NCI-H1048 (cell line): ENCODE data around the gene SAMSN1.

Source experiments
- DNase-seq: peaks from one replicate; lab custom pipeline; 2025; lab: John Stamatoyannopoulos, UW

Gene SAMSN1

DNA sequence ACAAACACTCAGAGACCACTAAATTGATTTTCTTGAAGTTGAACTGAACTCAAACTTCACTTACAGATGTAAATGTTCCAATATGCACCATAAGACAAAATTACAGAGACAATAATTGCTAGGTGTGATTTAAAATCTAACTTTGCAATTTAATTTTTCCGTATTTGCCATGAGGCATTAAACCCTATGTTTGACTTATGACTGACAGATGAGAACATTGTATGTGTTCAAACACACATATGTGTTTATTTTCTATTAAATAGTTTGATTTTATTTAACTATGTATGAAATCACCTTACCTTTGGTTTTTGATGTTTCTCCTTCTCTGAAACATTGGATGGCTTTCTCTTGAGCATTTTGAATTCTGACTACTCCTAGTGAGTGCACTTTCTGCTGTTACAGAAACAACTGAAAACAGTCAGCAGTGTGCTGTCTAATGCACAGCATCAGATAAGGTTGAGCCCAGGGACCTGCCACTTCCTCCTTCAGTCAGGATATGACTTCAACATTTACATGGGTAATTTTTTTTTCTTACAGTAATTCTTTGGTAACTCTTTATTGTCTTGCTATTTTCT is at the start of gene SAMSN1:
Gene SAMSN1, minus strand, starts transcription at position 410 of the 575 bp plus-strand sequence. Its CDS starts 54 bp downstream, at position 356.
- DNase-seq = no peak

DNA sequence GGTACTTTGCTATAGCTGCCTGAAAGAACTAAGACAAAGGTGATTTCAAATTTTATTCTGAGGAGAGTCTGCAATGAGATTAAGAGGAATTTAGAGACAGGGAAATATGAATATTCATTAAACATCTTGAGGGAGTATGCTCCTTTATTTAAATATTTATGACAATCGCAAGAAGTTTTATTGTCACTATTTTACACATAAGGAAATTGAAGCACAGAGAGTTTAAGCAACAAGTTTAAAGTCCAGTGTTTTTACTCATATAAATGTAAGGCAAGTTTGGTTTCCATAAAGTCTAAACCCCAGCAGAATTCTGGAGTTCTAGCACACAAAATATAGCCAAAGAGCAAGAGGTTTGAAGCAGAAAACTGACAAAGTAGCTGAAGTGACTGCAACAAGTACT is 49.3 kb upstream of the SAMSN1 start:
- DNase-seq = no peak

DNA sequence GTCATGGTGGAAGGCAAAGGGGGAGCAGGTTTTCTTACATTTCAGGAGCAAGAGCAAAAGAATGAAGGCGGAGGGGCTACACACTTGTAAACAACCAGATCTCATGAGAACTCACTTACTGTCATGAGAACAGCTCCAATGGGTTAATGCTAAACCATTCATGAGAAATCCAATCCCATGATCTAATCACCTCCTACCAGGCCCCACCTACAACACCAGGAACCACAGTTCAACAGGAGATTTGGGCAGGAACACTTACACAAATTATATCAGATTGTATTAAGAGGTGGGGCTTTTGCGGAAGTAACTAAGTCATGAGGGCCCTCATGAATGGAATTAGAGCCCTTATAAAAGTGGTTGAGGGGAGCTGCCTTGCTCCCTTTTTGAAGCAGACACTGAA is 48.9 kb upstream of the SAMSN1 start:
- no peak for DNase-seq

GRCh38 chr21:14593230-14593629 is 47.1 kb upstream of the SAMSN1 start:
- DNase-seq = no peak

DNA sequence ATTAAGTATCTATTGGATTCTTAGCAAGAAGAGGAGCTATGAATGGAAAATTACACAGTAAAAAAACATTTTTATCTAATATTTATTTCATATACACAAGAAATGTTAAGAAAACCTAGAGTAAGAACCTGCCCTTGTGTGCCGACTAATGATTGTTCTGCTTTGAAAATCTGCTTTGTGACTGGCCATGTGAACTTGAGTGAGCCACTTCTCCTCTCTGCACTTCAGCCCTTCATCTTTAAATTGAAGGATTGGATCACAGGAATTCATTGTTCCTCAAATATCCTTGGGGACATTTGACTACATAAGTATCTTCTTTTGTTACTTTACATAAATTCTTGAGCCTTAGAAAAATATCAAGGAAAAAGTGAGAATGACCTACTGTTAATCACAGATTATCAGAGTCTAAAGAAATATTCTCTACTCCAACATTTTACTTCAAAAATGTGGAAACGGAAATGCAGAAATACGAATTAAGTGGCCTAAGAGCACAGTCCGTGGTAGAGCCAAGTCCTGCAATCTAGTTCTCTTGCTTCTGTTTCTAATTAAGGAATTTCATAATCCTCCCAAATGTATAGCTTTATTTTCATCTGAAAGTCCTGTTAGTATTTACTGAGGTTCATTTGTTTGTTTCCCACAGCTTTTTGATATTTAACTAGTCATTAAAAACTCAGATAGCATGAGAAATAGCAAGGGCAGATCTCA is 46.3 kb upstream of the SAMSN1 start:
- no peak for DNase-seq

DNA sequence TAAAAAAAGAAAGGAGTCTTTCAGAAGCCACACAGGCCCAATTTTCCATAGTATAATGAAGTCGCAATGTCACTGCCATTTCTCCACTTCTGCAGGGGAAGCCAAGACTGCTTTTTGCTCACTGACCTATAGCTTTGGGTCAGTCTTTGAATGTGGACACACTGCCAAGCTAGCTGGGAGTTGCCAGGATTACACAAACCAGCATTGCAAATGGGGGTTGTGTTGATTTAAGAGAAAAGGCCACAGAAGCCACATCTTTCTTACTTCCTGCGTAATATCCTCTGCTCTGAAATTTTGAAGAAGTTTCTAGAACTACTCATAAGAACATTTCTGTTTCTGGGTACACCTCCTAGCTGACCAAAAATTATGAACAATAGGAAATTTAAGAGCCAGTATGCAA is 45.8 kb upstream of the SAMSN1 start:
- no peak for DNase-seq

DNA sequence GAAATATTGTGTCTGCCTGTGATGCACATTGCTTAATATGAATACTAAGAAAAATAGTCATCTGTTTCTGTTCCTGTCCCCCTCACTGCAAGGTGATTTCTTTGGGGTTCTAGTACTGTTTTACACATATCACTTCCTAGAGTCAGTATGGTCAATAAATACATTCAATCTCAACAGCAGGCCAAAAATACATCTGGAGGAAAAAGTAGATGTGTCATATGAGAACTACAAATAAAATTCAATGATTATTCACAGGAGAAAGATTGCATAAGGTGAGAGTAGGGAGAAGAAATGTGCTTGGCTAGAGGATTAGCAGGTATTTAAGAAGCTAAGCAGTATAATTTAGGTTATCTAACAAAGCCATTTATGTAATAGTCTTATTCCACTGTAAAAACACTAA is 45.3 kb upstream of the SAMSN1 start:
- no peak for DNase-seq

DNA sequence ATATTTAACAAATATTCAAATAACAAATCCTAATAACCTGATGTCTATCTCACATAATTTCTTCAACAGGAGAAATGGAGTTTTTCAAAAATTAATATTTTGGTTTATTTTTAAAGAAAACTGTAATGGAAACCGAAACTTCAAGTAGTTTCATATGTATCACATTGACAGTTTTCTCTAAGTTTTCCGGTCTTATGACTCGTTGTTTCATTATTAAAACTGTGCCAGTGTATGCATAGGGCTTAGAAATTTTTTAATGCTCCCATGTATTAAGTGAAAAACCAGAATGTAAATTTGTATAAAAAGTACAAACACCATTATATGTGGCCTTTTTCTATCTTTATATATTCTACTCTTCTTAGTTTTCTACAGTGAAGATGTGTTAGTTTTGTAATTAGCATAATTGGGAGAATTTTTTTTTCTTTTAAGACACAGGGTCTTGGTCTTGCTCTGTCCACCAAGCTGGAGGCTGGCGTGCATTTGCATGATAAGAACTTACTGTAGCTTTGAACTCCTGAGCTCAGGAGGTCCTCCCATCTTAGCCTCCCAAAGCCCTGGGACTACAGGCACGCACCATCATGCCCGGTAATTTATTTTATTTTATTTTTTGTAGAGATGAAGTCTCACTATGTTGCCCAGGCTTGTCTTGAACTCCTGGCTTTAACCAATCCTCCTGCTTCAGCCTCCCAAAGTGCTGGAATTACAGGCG is 43.9 kb upstream of the SAMSN1 start:
- no peak for DNase-seq

- no peak for DNase-seq
These were observed 41.2 kb upstream of the SAMSN1 start for GRCh38 chr21:14587266-14587665.

GRCh38 chr21:14585122-14585521 is 39.0 kb upstream of the SAMSN1 start:
- no peak for DNase-seq

- DNase-seq = no peak
These were observed 38.4 kb upstream of the SAMSN1 start for GRCh38 chr21:14584357-14585095.

DNA sequence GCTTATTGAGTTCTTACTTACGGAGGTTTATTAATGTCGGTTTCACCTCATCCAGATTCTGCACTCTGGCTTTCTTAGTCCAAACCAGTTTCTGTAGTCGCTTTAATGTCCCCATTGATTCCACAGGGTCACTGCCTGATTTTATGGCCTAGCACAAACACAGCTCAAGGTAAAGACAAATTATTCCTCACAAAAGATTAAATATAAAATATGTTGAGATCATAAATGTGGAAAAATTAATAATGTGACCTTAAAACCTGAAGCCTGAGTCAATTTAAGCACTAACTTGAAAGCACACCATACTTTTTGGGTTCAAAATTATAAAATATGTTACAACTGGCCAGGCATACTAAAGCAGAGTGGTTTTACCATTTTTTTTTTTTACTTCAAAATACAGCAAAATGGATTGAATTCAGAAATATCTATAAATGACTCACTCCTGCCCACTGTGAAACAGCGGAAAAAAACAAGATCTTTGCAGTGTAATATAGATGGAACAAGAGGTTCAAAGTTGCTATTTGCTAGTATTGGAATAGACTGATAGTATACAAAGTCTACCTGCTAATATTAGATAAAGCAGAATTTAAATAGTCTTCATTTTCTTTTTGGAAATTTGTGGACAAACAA is 37.6 kb upstream of the SAMSN1 start:
- no peak for DNase-seq

DNA sequence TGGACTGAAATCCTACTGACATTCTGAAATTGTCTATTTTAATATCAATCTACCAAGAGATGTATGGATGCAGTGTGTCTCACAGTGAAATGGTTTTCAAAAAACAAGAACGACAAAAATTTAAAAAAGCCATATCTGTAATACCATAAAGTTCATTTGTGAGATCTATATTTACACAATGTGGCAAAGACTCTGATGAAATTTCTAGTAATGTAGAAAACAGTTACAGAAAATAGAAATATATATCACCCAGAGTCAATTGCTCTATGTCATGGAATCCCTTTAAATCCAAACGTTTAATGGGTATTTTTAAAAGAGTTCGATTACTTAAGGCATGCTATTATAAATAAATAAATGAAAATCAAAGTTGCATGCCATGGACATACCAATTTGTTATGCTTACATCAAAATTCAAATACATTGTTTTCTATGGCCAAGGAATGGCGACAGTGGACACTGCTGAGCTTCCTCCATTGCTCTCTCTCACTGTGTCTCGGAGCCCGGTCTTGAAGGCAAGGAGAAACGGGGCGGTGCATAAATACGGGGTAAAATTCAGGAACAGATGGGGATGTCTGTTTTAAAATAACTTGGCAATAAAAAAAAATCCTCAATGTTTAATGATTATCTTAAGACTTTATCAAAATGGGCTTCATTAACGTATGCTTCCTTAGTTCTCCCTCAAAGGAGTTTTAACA is 37.0 kb upstream of the SAMSN1 start:
- DNase-seq = no peak

DNA sequence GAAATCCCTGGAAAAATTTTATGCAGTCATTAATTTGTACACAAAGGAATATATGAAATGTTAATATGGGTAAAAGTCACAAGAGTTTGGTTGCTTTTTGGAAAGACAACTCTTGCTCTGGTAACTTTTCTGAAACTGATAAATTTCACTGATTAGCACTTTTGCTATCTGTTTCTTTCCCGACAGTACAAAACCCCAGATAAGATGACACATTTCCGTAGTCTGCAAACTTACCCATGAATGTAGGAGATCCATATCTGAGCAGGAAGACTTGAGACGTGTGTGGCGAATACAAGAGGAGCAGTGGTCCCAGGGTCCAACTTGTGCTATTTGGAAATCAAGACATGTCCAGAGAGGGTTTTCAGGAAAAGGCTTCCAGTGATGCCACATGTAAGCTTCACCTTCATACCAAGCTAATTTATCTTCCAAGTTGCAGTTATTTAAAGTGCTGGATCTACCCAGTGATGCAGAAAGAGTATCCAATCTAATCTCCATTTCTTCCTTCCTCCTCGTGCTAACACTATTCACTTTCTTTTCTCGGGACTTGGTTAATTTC is 35.9 kb upstream of the SAMSN1 start:
- no peak for DNase-seq

GRCh38 chr21:14573244-14573643 is 27.1 kb upstream of the SAMSN1 start:
- no peak for DNase-seq

GRCh38 chr21:14572204-14572780 is 26.2 kb upstream of the SAMSN1 start:
- no peak for DNase-seq

- no peak for DNase-seq
These were observed 23.8 kb upstream of the SAMSN1 start for GRCh38 chr21:14569868-14570267.

DNA sequence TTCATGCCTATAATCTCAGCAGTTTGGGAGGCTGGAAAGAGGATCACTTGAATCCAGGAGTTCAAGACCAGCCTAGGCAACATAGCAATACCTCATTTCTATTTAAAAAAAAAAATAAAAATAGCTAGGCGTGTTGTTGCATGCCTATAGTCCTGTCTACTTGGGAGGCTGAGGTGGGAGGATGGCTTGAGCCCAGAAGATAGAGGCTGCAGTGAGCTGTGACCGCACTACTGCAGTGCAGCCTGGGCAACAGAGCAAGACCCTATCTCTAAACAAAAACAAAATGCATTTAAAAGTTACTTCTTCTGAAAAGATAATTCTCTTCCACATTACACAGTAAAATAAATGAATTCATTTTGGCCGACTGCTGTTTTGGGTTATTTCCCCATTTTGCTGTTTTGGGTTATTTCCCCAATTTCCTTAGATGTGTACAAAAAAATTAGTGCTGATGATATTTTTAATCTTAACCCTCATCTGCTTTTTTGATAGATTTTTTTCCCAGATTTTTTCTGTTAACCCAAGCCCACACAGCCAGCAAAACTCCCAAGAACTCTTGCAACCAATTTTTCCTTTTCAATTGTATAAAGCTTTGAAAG is 23.0 kb upstream of the SAMSN1 start:
- no peak for DNase-seq

GRCh38 chr21:14567331-14568279 is 21.5 kb upstream of the SAMSN1 start:
- no peak for DNase-seq
